Stimulated activated CD4-positive, alpha-beta T cell treated with anti-CD3 and anti-CD28 coated beads, Interleukin-1b, Interleukin-23, amount 100 ng/mL, for 1 hour (primary cell): ENCODE measurements around the gene ANKLE1.

ENCODE experiments used
- DNase-seq, 2 donors: peaks; one replicate each; pipeline ENCODE4 v3.0.0-alpha.2; 2020; ENCODE audit warnings: low read depth in 2 of 2

The ANKLE1 gene

DNA sequence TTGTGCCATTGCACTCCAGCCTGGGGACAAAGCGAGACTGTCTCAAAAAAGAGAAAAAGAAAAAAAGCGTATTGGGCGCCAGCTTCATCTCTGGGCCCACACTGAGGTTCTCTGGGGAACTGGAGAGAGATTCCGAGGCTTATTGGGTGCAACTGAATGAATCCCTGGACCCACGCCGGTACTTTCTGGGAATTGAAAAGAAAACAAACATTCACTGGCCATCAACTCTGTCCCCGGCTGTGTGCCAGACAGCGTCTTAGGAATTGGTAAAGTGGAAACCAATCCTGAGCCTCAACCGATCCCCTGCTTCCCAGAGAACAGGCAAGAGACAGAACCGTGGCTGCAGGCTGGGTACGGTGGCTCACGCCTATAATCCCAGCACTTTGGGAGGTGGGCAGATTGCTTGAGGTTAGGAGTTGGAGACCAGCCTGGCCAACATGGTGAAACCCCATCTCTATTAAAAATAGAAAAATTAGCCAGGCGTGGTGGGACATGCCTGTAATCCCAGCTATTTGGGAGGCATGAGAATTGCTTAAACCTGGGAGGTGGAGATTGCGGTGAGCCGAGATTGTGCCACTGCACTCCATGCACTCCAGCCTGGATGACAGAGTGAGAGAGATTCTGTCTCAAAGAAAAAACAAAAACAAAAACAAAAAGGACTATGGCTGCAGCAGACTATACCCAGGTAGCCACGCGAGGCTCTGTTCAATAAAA is 44.3 kb downstream of the ANKLE1 start:
- no peak for DNase-seq

DNA sequence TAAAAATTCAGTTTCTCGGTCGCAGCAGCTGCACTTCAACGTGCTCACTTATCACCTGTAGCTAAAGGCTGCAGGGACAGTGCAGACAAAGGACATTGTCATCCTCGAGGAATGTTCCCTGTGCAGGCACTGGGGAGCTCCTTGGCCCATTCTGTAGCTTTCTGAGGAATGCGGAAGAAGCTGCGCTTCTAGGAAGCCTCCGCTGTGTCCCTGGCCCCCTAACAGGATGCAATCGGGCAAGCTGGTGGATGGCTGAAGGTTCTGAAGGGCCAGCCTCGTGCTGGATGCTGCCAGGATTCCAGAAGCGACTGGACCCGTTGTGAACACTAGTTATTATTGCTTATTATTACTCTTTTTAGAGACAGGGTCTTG is 44.9 kb downstream of the ANKLE1 start:
- no peak for DNase-seq

GRCh38 chr19:17327068-17327653 is 45.5 kb downstream of the ANKLE1 start:
- no peak for DNase-seq

GRCh38 chr19:17327654-17328516 is 46.2 kb downstream of the ANKLE1 start:
- peak in 1 of 2 donors; percentile 42 for DNase-seq

GRCh38 chr19:17328517-17329365 is 47.0 kb downstream of the ANKLE1 start:
- DNase-seq = no peak

- no peak for DNase-seq
These were observed 47.9 kb downstream of the ANKLE1 start for GRCh38 chr19:17329366-17330261.

GRCh38 chr19:17330262-17331044 is 48.8 kb downstream of the ANKLE1 start:
- DNase-seq = no peak

DNA sequence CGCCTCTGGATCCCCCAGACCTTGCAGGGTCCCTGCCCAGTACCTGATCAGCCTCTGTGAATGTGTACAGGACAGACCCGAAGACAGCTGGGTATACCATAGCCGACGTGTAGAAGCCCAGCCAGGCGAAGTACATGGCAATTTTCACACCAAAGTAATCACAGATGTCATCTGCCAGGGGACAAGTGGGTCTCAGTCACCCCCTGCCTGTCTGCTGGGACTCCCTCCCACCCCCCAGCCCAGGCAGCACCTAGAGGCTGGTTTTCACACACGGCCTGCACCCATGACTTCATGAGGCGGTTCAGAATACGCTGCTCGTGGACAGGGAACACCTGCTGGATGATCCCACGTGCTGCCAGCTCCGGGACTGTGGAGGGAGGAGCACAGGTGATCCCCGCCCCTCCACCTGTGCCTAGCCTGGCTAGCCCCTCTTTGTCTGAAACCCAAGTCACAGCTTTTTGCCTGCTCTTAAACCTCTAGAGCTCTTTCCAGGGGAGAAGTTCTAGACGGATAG is 49.4 kb downstream of the ANKLE1 start:
- DNase-seq = no peak

DNA sequence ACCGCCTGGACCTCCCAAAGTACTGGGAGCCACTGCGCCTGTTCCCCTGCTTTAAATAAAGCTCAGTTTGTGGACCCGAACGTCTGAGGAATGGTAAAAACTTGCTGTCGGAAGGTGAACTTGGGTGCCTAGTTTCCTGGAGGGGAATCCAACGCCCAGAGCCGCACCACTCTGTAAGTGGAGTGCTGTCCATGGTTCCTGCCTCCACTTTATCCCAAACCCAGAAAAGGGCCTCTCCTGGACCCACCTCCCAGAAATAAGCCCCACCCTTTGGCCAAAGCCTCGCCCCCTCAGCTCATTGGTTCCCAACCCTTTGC is 50.6 kb downstream of the ANKLE1 start:
- DNase-seq = no peak

GRCh38 chr19:17332677-17333581 is 51.2 kb downstream of the ANKLE1 start:
- no peak for DNase-seq

DNA sequence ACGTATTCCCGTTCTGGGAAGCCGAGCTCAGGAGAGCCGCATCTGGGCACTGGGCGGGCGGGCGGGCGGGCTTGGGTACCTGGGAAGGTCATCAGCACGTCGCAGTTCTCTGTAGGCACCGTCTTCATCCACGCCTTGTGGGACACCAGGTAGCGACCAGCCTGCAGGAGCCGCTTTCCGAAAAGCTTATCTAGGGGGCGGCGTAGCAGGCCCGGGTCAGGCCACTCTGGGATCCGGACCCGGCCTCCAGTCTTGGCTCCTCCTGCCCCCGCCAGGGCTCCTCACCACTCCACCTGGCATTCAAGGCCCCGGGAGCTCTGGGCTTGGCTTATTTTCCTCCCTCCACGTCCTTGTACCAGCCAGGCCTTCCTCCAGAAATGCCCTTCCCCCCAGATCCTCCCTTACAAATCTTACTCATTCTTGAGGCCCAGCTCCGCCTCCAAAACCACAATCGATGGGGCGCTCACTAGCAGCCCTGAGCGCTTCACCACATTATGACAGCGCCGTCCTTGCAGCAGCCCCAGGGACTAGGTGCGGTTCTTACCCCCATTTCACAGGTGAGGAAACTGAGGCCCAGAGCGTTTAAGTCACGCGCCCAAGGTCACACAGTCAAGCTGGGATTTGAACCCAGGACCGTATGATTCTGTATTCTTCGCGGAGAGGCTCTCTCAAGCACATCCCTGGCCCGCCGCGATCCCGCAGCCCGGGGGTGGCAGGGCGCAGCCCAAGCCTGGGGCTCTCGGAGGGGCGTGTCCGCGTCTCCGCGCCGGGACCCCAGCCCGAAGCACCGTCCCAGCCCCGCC is 52.1 kb downstream of the ANKLE1 start:
- DNase-seq = peak in 1 of 2 donors; percentile 48

DNA sequence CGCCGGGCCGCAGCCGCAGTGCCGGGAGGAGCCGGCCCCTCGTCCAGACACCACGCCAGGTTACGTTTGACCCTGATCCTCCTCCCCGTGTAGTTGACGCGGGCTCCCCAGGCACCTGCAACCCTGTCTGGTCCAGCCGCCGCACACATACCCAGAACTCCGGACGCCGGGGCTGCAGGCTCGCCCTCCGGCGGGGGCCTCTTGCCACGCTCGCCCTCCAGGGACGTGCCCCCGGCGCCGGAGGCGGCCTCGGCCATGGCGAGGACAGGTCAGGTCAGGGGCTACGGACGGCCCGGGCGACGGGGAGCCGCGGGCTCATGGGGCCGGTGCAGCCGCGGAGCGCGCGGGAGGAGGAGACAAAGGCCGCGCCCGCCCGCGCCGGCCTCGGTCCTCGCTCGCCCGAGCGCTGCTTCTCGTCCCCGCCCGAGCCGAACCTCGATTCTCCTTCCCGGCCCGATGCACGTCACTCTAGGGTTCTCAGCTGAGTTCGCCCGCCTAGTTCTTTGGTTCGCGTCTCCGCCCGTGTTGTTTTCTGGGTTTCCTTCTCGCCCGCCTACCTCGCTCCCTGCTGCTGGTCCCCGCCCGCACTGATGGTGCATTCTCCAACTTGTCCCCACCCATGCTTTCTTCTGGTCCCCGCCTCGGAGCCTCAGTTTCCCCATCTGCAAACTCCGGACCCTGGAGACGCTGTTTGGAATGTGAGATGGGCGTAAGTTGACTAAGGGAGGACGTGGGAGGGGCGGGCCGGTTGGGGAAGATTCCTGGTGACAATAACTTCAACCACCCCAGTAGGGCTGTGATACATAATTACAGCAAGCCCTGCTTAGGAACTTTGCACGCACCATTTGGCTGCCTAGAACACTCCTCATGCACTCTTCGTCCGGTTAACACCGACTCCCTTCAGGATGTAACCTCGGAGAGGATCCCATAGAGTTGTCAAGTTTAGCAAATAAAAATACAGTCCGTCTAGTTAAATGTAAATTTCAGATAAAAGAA is 53.0 kb downstream of the ANKLE1 start, which contains the start of gene ANO8:
ANO8 (minus strand) TSS at position 442 of the 996 bp plus-strand sequence; CDS start at position 257, 185 bp downstream.
- DNase-seq = peak; percentile 88 to 98

DNA sequence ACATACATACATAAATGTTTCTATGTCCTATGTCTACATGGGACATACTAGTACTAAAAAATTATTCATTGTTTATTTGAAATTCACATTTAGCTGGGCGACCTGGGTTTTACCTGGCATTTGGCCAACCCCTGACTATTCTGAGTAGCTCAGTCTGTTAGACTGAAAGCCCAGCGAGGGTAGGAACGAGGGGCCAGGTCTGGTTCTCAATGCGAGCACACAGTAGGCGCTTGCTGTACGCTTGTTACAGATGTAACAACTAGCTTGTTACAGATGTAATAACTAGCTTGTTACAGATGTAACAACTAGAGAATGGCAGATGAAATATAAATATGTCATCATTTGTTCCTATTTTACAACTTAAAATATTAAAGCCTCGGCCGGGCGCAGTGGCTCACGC is 53.9 kb downstream of the ANKLE1 start:
- DNase-seq = no peak
